OCI-LY3 (cell line): Measurements from ENCODE around the gene ARHGAP27.

Experiments used
- CTCF ChIP-seq: fragments of 200-600, 300-600 bp; sonication (generic); IDR thresholded peaks from 2 replicates; pipeline ENCODE4 v1.5.1; 2014; ENCODE audit warnings: antibody characterized with exemption, low read length, low read depth
- EZH2phosphoT487 ChIP-seq: fragments of 200-600 bp; shearing (Covaris generic); IDR thresholded peaks from 2 replicates; pipeline ENCODE4 v1.6.1; 2018; ENCODE audit warnings: antibody characterized with exemption, mixed run types, low read depth

DNA sequence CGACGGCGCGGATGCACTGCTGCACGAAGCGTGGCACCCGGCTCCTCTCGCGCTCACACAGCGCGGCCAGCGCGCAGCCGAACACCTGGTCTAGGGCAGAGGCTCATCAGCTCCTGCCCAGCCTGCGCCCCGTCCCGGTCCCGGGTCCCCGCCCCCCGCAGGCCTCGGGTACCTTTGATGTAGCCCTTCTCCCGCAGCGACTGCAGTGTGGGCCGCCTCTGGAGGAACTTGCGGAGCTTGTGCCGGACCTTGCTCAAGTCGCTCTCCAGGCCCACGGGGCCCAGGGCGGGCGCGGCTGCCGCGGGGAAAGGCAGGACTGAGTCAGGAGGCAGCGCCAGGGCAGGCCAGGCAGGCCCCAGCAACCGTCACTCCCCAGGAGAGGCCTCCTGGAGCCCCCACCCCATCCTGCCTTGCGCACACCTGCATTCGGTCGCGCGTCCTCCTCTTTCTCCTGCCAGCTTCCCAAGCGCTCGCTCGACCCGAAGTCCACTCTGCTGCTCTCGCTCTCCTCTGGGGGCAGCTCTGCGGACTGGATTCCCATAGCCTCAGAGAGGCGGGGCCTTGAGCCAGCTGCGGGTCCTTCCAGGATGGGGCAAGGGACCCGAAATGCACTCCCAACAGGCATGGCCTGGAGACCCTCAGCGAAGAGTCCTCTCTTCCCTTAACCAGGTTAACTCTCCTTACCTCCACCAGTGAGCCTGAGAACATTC, 36.0 kb downstream of the ARHGAP27 start:
- TF ChIP-seq CTCF, result no peak
- no peak for TF ChIP-seq EZH2phosphoT487
